Endometrial microvascular endothelial cells (primary cell): ENCODE measurements around the gene ZNF71. TPM values are rescaled to one million over a fixed set of nuclear protein-coding genes. Genes with fewer than 3 reads are reported as not detected.

Experiments
- in situ Hi-C: cut with HindIII; loops from 2 replicates; pipeline ENCODE4 v1.10.0; 2017; ENCODE audit warnings: low sequenced_read_pairs, low pct_unique_long_range_greater_than_20kb; ENCODE audit errors: inconsistent ontology term
- total RNA-seq: library from RNA; depleted of rRNA; stranded (reverse); fragments of >200 nt; gene quantifications from one replicate; pipeline ENCODE4 v1.2.3, GENCODE V29; 2015; ENCODE audit errors: inconsistent ontology term

ZNF71 gene
- 7.5 TPM for total RNA-seq

DNA sequence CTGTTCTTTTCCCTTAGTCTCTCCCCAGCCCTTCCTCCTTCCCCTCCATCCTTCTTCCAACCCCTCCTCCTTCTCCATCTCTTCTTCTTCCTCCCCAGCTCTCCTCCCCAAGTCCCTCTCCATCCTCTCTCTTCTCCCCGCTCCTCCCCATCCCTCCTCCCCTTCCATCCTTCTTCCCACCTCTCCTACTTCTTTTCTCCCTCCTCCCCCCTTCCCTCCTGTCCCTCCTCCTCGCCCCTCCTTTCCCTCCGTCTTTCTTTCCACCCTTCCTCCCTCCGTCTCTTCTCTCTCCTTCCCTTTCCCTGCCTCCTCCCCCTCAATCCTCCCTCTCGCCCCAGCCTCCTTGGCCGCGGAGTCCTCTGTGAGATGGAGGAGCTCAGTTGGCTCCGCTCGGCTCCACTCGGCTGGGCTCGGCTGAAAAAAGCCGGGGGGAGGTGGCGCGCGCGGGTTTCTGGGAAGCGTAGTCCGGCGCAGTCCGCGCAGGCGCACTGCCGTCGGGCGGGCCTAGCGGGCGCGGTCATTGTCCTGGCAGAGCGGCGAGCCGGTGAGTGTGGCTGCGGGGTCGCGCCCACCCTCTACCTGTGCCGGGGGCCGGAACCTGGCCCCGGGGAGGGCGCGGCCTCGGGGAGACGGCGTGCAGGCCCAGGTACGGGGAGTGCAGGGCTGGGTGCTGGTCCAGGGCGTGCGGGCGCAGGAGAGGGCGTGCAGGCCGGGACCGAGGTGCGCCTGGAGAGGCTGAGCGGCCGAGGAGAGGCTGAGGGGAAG lies at the start of gene ZNF71:
ZNF71 (plus strand) TSS at position 520 of the 765 bp plus-strand sequence. CDS start 6,257 bp downstream, outside the sequence.
- in situ Hi-C loops, result no loop called here

DNA sequence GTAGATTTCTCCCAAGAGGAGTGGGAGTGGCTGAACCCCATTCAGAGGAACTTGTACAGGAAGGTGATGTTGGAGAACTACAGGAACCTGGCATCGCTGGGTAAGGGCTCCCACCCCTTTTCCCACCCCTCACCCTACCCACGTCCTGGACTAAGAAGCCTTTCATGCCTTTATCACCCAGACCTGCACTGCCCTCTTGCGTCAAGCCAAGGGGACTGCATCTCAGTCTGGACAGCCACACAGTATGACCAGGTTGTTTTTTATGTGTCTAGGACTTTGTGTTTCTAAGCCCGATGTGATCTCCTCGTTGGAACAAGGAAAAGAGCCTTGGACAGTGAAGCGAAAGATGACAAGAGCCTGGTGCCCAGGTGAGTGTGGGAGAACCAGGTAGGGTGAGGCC lies 47.6 kb upstream of the ZNF71 start:
- in situ Hi-C loops, result no loop called here

DNA sequence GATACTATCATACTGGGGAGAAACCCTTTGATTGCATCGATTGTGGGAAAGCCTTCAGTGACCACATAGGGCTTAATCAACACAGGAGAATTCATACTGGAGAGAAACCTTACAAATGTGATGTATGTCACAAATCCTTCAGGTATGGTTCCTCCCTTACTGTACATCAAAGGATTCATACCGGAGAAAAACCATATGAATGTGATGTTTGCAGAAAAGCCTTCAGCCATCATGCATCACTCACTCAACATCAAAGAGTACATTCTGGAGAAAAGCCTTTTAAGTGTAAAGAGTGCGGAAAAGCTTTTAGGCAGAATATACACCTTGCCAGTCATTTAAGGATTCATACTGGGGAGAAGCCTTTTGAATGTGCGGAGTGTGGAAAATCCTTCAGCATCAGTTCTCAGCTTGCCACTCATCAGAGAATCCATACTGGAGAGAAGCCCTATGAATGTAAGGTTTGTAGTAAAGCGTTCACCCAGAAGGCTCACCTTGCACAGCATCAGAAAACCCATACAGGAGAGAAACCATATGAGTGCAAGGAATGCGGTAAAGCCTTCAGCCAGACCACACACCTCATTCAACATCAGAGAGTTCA lies 40.7 kb upstream of the ZNF71 start:
- in situ Hi-C loops, result no loop called here

DNA sequence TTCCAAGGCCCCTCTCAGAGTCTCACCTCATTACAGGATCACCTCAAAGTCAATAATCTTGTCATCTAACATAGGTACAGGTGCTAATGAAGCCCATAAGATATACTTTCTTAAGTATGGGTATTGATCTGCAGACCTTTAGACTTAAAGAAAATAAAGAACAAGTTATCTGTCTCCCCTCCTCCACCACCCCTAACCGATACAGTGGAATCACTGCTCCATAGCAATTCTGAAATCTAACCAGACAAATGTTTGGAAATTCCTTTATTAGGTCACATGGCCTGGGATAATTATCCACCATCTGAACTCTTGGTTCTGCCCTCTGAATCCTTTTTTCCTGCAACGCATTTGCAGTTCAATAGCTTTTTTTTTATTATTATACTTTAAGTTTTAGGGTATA lies 32.3 kb upstream of the ZNF71 start:
- in situ Hi-C loops, result no loop called here

DNA sequence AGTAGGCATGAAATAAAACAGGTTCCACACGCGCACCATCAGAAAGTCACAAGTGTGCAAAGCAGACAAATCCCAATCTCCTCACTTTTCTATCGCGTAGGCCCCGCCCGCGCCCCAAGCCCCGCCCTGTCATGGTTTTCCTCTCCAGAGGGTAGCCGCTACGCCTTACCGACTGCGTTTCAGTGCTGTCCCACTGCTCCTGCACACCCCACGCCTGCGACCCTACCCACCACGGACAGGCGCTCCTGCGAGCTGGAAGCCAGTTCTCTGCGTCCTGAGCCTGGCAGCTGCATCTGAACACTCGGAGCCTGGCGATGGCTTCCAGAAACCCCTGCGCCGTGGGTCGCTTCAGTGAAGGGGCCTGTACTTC lies 28.2 kb upstream of the ZNF71 start:
- in situ Hi-C loops, result no loop called here

DNA sequence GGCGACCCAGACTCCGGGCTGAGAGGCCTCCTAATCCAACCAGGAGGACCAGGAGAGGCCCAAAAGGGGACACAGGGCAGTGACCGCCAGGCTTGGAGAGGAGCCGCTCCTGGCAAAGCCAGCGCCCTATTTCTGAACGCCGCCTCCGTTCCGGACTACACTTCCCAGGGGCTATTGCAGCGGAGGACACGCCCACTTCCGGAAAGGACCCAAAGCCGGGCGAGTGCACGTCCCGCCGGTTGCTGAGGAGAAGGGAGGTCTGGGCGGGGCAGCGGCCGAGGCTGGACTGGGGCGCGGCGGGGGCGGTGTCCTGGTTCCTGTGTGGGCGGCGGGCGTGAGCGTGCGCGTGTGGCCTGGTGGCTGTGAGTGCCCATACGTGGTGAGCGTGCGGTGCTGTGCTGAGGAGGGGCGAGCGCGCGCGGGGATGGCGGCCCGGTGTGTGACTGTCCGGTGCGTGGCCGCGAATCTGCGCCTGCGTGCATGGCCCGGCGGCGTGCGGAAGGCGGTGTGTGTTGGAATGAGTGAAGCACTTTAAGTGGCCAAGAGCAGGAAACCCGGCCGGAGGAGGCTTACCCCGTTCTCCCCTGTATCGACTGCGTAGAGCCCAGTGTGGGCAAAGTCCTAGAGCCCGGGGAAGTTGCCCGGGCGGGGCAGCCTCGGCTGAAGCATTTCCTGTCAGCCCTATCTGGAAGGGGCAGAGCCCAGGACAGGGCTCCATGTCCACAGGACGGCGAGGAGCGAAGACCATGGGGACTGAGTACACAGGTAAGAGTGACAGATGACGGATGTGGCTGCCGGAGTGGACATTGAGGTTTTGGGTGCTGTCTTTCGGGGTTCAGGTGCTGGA lies 27.6 kb upstream of the ZNF71 start, which contains the start of gene ZNF470:
ZNF470 (plus strand) TSS at position 195 of the 847 bp plus-strand sequence. CDS start 2,844 bp downstream, outside the sequence.
- in situ Hi-C loops, result no loop called here

DNA sequence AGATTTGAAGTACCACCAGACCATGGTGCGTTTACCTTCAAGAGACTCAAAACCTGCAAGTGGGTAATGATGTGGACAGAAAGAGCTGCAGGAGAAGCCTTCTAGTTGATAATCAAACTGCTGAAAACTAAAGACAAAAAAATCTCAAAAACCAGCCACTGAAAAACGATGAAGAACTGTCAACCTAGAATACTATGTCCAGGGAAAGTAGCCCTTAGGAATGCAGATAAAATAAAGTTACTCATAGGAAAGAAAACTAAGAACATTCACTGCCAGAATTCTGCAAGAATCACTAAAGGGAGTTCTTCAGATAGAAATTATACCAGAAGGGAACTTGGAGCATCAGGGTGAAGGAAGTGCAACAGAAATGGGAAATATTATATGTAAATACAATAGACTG lies 22.5 kb upstream of the ZNF71 start:
- in situ Hi-C loops, result no loop called here

DNA sequence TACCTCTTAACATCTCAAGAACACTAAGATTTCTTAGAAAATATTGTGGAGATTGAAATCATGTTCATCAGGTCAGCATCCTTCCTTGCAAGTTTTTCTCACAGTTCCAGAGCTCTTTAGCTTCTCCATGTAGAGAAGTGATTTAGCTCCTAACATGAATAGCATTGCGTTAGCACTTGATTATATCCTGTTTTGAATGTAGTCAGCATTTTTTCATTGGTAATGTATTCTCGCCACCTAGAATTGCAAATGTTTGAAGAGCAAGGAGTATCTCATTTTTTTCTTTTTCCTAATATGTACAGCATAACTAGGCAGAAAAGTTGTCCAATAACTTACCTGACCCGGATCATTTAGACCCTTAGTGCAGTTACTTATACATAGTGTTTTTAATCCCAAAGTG lies 21.2 kb upstream of the ZNF71 start:
- in situ Hi-C loops, result no loop called here

DNA sequence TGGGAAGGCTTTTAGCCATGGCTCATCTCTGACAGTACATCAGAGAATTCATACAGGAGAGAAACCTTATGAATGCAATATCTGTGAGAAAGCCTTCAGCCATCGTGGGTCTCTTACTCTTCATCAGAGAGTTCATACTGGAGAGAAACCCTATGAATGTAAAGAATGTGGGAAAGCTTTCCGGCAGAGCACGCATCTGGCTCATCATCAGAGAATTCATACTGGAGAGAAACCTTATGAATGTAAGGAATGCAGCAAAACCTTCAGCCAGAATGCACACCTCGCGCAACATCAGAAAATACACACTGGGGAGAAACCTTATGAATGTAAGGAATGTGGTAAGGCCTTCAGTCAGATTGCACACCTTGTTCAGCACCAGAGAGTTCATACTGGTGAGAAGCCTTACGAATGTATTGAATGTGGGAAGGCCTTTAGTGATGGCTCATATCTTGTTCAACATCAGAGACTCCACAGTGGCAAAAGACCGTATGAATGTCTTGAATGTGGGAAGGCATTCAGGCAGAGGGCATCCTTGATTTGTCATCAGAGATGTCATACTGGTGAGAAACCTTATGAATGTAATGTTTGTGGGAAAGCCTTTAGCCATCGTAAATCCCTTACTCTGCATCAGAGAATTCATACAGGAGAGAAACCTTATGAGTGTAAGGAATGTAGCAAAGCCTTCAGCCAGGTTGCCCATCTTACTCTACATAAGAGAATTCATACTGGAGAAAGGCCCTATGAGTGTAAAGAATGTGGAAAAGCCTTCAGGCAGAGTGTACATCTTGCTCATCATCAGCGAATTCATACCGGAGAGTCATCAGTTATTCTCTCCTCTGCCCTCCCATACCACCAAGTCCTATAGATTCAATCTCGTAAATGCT lies 17.1 kb upstream of the ZNF71 start:
- in situ Hi-C loops, result no loop called here

DNA sequence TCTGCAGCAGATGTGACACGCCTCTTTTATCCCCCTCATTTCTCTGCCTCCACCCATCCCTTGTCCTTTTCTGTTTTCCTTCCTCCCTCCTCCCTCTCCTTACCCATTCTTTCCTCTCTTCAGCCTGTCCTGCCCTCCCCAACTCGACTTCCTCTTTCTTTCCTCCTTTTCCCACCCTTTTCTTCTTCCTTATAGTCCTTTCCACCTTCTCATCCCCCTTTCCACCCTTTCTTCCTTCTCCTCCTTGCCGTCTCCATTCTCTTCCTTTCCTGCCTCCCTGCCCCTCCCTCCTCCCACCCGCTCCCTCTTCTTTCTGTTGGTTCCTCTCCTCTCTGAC lies 688 bp upstream of the ZNF71 start:
- in situ Hi-C loops, result no loop called here

DNA sequence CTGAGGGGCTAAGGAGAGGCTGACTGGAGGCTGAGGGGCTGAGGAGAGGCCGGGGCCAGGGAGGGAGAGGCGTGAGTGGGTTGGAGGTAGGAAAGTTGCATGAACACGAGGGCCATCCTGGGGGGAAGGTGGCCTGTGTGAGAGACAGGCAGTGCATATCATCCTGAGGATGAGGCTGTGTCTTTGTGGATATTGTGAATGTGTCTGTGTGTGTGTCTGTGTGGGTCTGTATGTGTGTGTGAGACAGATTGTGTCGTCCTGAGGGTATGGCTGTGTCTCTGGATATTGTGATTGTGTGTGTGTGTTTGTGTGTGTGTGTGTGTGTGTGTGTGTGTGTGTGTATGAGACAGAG lies 422 bp downstream of the ZNF71 start:
- in situ Hi-C loops, result no loop called here

DNA sequence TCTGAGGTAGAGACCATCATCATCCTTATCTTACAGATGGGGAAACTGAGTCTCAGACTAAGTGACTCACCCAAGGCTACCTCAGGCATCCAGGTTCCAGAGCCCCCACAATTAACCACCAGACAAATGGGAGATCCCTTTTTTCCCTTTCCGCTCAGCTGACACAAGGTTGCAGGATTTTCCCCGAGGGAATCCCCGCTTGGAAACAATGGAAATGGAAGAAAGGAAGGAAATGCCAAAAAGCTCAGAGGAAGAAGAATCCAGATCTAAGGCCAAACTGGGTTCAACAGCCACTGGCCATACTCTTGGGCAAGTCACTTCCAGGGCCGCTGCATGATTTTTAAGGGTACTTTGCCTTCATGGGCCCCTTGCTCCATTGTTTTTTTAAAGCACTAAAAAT lies 1.6 kb downstream of the ZNF71 start:
- in situ Hi-C loops, result no loop called here

DNA sequence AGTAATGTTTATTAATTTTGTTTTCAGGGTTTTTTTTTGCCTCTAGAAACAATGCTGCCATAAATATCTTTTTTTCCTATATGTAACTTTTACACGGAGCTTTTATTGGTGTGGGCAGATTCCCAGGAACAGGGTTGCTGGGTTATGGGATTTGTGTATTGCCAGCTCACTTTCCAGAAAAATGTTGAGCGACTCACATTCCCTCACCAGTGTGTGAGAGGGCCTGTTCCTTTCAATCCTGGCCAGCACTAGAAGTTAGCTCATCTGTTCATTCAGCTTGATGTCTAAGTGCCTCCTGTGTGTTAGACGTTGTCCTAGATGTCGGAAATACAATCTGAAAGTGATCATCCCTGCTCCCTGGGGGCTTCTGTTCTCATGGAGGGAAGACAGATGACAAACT lies 2.6 kb downstream of the ZNF71 start:
- in situ Hi-C loops, result no loop called here

DNA sequence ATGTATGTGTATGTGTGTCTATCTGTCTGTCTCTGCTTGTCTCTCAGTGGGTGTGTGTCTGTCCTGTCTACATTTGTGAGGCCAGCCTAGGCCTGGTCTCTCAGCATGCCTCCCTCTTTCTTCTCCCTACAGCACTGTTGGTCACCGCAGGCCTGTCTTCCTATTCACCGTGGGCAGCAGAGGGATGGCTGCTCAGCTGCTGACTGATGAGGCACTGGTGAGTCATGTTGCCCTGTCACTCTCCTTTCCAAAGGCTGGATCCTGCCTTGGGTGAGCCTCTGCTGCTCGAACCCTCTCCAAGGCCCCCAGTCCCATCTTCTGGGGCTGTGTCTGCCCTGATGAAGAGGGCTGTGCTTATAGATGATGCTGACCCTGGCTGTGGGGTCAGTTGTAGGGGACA lies 6.3 kb downstream of the ZNF71 start:
- in situ Hi-C loops, result no loop called here

DNA sequence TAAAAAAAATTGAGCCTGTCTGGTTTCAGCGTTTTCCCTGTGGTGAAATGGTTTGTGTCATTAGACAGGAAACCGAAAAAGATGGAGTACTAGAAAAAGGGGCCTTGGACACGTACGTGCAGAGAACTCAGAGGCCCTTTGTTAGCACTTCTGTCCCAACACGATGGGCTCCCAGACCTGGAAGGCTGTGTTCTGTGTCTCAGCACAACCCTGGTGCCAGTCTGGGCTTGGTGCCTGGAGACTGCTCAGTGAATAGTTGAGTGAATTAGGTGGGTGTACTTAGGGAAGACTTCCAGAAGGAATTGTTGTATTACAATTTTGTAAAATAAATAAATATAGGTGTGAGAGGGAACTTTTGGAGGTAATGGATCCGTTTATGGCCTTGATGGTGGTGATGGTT lies 8.7 kb downstream of the ZNF71 start:
- in situ Hi-C loops, result no loop called here

DNA sequence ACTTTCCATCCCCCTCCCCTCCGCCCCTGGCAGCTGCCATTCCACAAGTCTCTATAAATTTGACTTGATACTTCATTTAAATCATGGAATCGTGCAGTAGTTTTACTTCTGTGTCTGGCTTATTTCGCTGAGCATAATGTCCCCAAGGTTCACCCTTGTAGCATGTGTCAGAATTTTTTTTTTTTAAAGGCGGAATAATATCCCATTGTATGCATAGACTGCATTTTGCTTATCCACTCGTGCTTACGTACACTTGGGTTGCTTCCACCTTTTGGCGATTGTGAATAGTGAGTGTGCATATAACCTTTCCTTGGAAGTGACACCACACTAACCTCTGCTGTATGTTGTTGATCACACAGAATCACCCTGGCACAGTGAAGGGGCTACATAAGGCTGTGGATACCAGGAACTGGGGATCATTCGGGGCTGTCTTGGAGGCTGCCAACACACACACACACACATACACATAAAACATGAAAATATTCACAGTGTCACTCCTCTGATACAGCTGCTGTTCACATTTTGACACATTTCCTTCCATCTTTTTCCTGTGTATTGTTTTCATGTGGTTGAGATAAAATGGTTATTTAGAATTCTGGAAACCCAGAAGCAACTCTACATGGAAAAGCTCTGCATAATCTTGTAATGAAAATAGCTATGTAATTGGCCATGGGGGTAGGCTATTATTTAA lies 13.3 kb downstream of the ZNF71 start:
- in situ Hi-C loops, result no loop called here

DNA sequence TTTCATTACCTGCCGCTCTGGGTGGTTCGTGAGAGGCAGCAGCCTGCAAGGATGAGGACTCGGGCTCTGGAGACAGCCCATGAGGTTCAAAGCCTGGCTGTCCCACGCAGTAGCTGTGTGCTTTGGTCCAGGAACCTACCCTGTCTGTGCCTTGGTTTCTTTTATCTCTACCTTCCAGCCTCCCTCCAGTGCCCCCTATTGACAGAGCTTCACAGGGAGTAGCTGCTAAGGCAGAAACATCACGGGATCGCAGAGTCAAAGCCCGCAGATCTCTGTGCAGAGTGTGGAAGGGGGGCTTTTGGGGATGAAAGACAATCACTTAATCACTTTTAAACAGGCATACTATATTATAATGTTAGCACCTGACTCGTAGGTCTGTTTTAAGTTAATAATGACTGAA lies 16.2 kb downstream of the ZNF71 start:
- in situ Hi-C loops, result no loop called here

DNA sequence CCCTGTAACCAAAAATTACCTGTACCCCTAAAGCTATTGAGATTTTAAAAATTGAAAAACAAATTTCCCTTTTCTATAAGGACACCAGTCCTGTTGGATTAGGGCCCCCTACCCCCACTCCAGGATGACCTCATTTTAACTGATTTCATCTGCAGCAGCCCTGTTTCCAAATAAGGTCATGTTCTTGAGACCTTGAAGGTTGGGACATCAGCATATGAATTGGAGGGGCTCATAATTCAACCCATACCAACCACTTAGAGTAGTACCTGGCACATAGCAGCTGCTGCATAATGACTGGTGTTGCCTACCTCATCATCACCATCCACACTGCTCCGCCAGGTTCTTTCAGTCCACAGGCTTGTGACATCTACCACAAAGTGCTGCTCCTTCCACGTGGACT lies 17.6 kb downstream of the ZNF71 start:
- in situ Hi-C loops, result no loop called here

DNA sequence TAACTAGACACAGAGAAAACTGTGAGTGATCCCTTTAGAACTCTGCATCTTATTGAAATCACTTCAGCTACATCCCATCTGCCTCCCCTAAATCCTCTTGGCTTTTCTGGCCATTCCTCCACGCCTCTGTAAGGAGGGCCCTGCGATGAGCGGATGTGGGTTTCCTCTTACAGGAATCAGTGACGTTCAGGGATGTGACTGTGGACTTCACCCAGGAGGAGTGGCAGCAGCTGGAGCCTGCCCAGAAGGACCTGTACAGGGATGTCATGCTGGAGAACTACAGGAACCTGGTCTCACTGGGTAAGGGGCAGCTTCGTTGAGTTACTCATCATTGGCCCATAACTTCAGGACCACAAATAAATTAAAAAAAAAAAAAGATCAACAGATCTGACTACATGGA lies 18.5 kb downstream of the ZNF71 start:
- in situ Hi-C loops, result no loop called here
